HepG2 (cell line): Measurements from ENCODE around the gene TAF1A. TPM values are rescaled to one million over a fixed set of nuclear protein-coding genes. Genes with fewer than 3 reads are reported as not detected.

ENCODE experiments used
- ATAC-seq: fragments of 200-7000 bp; cut with Tn5 transposase; 3 replicates; pipeline ENCODE4 v1.9.1; 2020; ENCODE audit warnings: mild to moderate bottlenecking, moderate library complexity
- BruUV-seq: library from RNA; stranded (reverse); fragments of 400-500 nt; replicated peaks from 2 replicates; lab custom pipeline; 2021; lab: Mats Ljungman, UMichigan
- CTCF ChIA-PET: fragments of 300-600 bp; formaldehyde crosslinking; extraction: SDS; loops from one replicate; lab custom pipeline; 2021; ENCODE audit warnings: low total read pairs, inconsistent platforms, low intra/inter-chr PET ratio; lab: Yijun Ruan, JAX
- POLR2A ChIA-PET: fragments of 350-600 bp; sonication (Branson Sonifier 250); formaldehyde crosslinking; loops from one replicate; lab custom pipeline; 2020; ENCODE audit warnings: antibody characterized with exemption, inconsistent platforms; lab: Yijun Ruan, JAX
- DNase-seq: peaks from one replicate; pipeline ENCODE4 v3.0.0-alpha.2; 2015; ENCODE audit warnings: low spot score
- FAIRE-seq: peaks from 3 replicates; lab custom pipeline; 2011; peaks lifted over from hg19 to GRCh38; lab: Jason Lieb, UNC
- H2AFZ ChIP-seq: one replicate; pipeline ENCODE4 v1.6.1; 2011; ENCODE audit warnings: low read length, inconsistent platforms
- H3K27ac ChIP-seq: fragments of 300-600 bp; 3 replicates; pipeline ENCODE4 v1.8.0; 2011; ENCODE audit warnings: mixed run types, mild to moderate bottlenecking, mixed read lengths, low read length, inconsistent platforms; ENCODE audit not compliant: insufficient read depth; ENCODE audit errors: extremely low read length
- H3K27me3 ChIP-seq, 2 experiments: fragments of 200-600 bp in 1 of 2; 2 replicates in 1 of 2; 3 replicates in 1 of 2; pipeline versions ENCODE4 v1.6.0 to v1.8.0; 2011; ENCODE audit warnings: low read length in 2 of 2, mild to moderate bottlenecking in 2 of 2, moderate library complexity in 2 of 2, inconsistent platforms in 1 of 2; ENCODE audit not compliant: insufficient read depth in 2 of 2, control insufficient read depth in 1 of 2
- H3K36me3 ChIP-seq, 2 experiments: fragments of 200-600 bp in 1 of 2; replicated peaks in 1 of 2; 2 replicates in 1 of 2; 3 replicates in 1 of 2; pipeline versions ENCODE4 v1.5.1 to v1.8.0; 2011; ENCODE audit warnings: low read length in 2 of 2, inconsistent platforms in 1 of 2; ENCODE audit not compliant: insufficient read depth in 2 of 2, control insufficient read depth in 1 of 2
- H3K4me1 ChIP-seq: 2 replicates; pipeline ENCODE4 v1.5.1; 2012; ENCODE audit warnings: low read length, inconsistent platforms; ENCODE audit not compliant: insufficient read depth
- H3K4me2 ChIP-seq: 2 replicates; pipeline ENCODE4 v1.6.0; 2011; ENCODE audit warnings: low read depth, low read length, inconsistent platforms
- H3K4me3 ChIP-seq, 3 experiments: fragments of 200-600 bp in 1 of 3; sonication (generic), shearing (Covaris generic) in 1 of 3; replicated peaks in 1 of 3; 2 replicates each; pipeline ENCODE4 v1.5.1; 2011 to 2016; ENCODE audit warnings: low read length in 3 of 3, inconsistent platforms in 2 of 3, low read depth in 2 of 3, mild to moderate bottlenecking in 2 of 3, control low read depth in 1 of 3, mixed read lengths in 1 of 3; ENCODE audit not compliant: insufficient read depth in 1 of 3
- H3K79me2 ChIP-seq: one replicate; pipeline ENCODE4 v1.6.1; 2011; ENCODE audit warnings: low read length, inconsistent platforms; ENCODE audit not compliant: insufficient read depth
- H3K9ac ChIP-seq: 2 replicates; pipeline ENCODE4 v1.6.0; 2011; ENCODE audit warnings: mild to moderate bottlenecking, low read depth, low read length, inconsistent platforms; ENCODE audit not compliant: insufficient read depth
- H3K9me3 ChIP-seq: 2 replicates; pipeline ENCODE4 v1.5.1; 2012; ENCODE audit warnings: mild to moderate bottlenecking, low read length
- H4K20me1 ChIP-seq: 2 replicates; pipeline ENCODE4 v1.6.0; 2011; ENCODE audit warnings: inconsistent platforms, mild to moderate bottlenecking, low read length, moderate library complexity; ENCODE audit not compliant: insufficient read depth
- AHR ChIP-seq: IDR thresholded peaks from 2 replicates; pipeline ENCODE4 v1.6.1; 2018; ENCODE audit warnings: missing genetic modification reagents, missing compliant biosample characterization
- ARNTL ChIP-seq: sonication (generic); formaldehyde crosslinking; IDR thresholded peaks from 2 replicates; pipeline ENCODE4 v1.4.0; 2020; ENCODE audit warnings: mild to moderate bottlenecking, missing genetic modification reagents
- HES4 ChIP-seq: sonication (generic); formaldehyde crosslinking; IDR thresholded peaks from 2 replicates; pipeline ENCODE4 v1.9.0; 2021; ENCODE audit warnings: mild to moderate bottlenecking, missing genetic modification reagents, borderline replicate concordance
- IKZF4 ChIP-seq: sonication (generic); formaldehyde crosslinking; IDR thresholded peaks from 2 replicates; pipeline ENCODE4 v1.5.1; 2020; ENCODE audit warnings: borderline replicate concordance, mild to moderate bottlenecking, low read depth, missing genetic modification reagents; ENCODE audit errors: not compliant biosample characterization
- KAT2B ChIP-seq: fragments of 150-350 bp; IDR thresholded peaks from 2 replicates; pipeline ENCODE4 v1.6.1; 2014; ENCODE audit warnings: low read depth, low read length, borderline replicate concordance
- MTA3 ChIP-seq: sonication (generic); formaldehyde crosslinking; IDR thresholded peaks from 2 replicates; pipeline ENCODE4 v1.4.0; 2020; ENCODE audit warnings: missing genetic modification reagents
- NKX3-1 ChIP-seq: sonication (generic); formaldehyde crosslinking; IDR thresholded peaks from 2 replicates; pipeline ENCODE4 v1.5.0; 2020; ENCODE audit warnings: missing genetic modification reagents
- NPAS2 ChIP-seq: sonication (generic); formaldehyde crosslinking; IDR thresholded peaks from 2 replicates; pipeline ENCODE4 v1.8.0; 2022; ENCODE audit warnings: mild to moderate bottlenecking, missing genetic modification reagents, borderline replicate concordance
- RBFOX2 ChIP-seq: fragments of 200-400 bp; formaldehyde crosslinking; IDR thresholded peaks from 2 replicates; pipeline ENCODE4 v1.6.1; 2017; ENCODE audit warnings: low read depth, mild to moderate bottlenecking, low read length
- RNF2 ChIP-seq: fragments of 450-650 bp; conservative IDR thresholded peaks from 2 replicates; pipeline ENCODE4 v1.6.1; 2016; ENCODE audit warnings: low read depth
- SYNCRIP ChIP-seq: fragments of 200-400 bp; formaldehyde crosslinking; IDR thresholded peaks from 2 replicates; pipeline ENCODE4 v1.6.1; 2018; ENCODE audit warnings: mild to moderate bottlenecking, low read depth, low read length; ENCODE audit not compliant: insufficient read depth
- ZNF30 ChIP-seq: sonication (generic); formaldehyde crosslinking; IDR thresholded peaks from 2 replicates; pipeline ENCODE4 v1.5.0; 2020; ENCODE audit warnings: mild to moderate bottlenecking, missing genetic modification reagents
- ZNF556 ChIP-seq: sonication (generic); formaldehyde crosslinking; IDR thresholded peaks from 2 replicates; pipeline ENCODE4 v1.4.0; 2020; ENCODE audit warnings: mild to moderate bottlenecking, missing genetic modification reagents, borderline replicate concordance
- ZNF678 ChIP-seq: sonication (generic); formaldehyde crosslinking; IDR thresholded peaks from 2 replicates; pipeline ENCODE4 v1.4.0; 2020; ENCODE audit warnings: mild to moderate bottlenecking, missing genetic modification reagents
- WGBS: methylation state at CpG from one replicate; pipeline ENCODE4 v1.1.6; 2017; ENCODE audit warnings: low lambda C conversion rate; 5-methylcytosine and 5-hydroxymethylcytosine counted together
- in situ Hi-C: cut with HindIII; loops from 2 replicates; pipeline ENCODE4 v1.10.0; 2017; ENCODE audit warnings: low pct_unique_long_range_greater_than_20kb; ENCODE audit not compliant: extremely low pct_ligation_motif_present
- intact Hi-C: fragments of 100-400 bp; cut with micrococcal nuclease; formaldehyde crosslinking; loops from one replicate; pipeline ENCODE4 v1.10.0; 2022; ENCODE audit not compliant: unreplicated experiment
- polyA plus RNA-seq, 8 experiments: library from polyadenylated mRNA; depleted of rRNA in 3 of 8; stranded (reverse) in 7 of 8; unstranded in 1 of 8; fragments of >200 nt; fragmentation: Illumina TruSeq in 4 of 8; extraction: Trizol in 4 of 8; gene quantifications; 2 replicates each; pipeline versions ENCODE4 v1.2.1 to v1.2.3, GENCODE V29; 2011 to 2016; ENCODE audit warnings: low read depth in 4 of 8, missing spikeins in 1 of 8, mixed read lengths in 1 of 8; ENCODE audit not compliant: insufficient read depth in 1 of 8
- total RNA-seq, 5 experiments: library from RNA; depleted of rRNA; stranded (reverse); fragments of >200 nt; fragmentation: Illumina TruSeq; extraction: Trizol; gene quantifications; 2 replicates each; pipeline ENCODE4 v1.2.3, GENCODE V29; 2016; ENCODE audit warnings: low read depth in 1 of 5
- TF ChIP-seq, protein P1 (sequence below): sonication (generic); formaldehyde crosslinking; IDR thresholded peaks from 2 replicates; pipeline ENCODE4 v1.5.1; 2020; ENCODE audit warnings: mild to moderate bottlenecking, missing genetic modification reagents, borderline replicate concordance
- TF ChIP-seq, protein P2 (sequence below): sonication (generic); formaldehyde crosslinking; IDR thresholded peaks from 2 replicates; pipeline ENCODE4 v1.4.0; 2020; ENCODE audit warnings: missing genetic modification reagents, low read depth, mild to moderate bottlenecking, borderline replicate concordance

Gene TAF1A
- total and polyA plus RNA-seq, 2 of the 13 experiments (the other 11 are each of a cell fraction or from before 2014, with no cell fraction given): 3.3 to 10.7 TPM

DNA sequence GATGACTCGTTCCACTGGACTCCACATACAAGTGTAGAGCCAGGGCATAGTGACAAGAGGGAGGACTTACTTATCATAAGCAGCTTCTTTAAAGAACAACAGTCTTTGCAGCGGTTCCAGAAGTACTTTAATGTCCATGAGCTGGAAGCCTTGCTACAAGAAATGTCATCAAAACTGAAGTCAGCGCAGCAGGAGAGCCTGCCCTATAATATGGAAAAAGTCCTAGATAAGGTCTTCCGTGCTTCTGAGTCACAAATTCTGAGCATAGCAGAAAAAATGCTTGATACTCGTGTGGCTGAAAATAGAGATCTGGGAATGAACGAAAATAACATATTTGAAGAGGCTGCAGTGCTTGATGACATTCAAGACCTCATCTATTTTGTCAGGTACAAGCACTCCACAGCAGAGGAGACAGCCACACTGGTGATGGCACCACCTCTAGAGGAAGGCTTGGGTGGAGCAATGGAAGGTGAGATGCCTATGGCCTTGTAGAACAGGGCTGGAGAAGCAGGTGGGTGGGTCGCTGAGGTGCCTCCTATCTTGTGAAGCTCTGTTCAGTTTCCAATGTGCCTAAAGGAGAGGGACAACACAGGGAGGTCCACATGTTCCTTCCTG lies 40.3 kb upstream of the TAF1A start (continued):
- no peak for TF ChIP-seq HES4 (CRISPR knock-in tag)
- TF ChIP-seq, all 625 proteins: peak for 0

DNA sequence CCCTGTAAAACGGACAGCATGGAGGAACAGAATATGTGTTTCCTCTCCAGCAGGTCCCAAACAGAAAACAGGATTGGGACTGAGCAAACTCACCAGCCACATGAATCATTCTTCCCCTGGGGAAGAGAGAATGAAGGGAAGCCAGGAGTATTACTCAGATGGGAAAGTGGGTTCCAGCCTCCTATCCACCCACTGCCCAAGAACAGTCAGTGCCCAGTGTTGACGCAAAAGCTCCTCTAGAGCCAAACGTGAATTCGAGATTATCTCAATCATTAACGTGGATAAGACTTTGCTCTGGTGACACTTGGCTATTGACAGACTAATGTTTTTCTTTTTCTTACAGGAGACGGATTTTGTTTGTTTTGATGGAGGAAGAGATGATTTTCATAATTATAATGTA lies 37.5 kb upstream of the TAF1A start:
- Histone ChIP-seq H3K27ac (no peak overlapping the region), H3K27me3 (no peaks in the 10 kb centered on the region; a peak in 1 of 5 replicates), H3K4me1 (no peaks in the 10 kb centered on the region), H3K9me3 (no peaks in the 10 kb centered on the region), H3K9ac (no peak overlapping the region), H3K36me3 (peaks cover 18 to 90% of the 10 kb centered on the region in 2 experiments), H3K4me2 (no peak overlapping the region), H3K4me3 (no peak overlapping the region), H3K79me2 (no peaks in the 10 kb centered on the region), H2AFZ (no peak overlapping the region), H4K20me1 (no peaks in the 10 kb centered on the region)
- ChIA-PET CTCF (no interaction called here), POLR2A (no interaction called here)
- WGBS: 91% methylated on average over 6 of the region's 6 CpGs
- in situ Hi-C loops (no loop called here), intact Hi-C loops (no loop called here)
- DNase-seq (no peak), ATAC-seq (no peak), FAIRE-seq (no peak)
- TF ChIP-seq KAT2B: no peak
- no peak for TF ChIP-seq NKX3-1 (CRISPR knock-in tag)
- TF ChIP-seq RNF2: no peak
- TF ChIP-seq ZNF556: no peak
- no TSS peak for BruUV-seq

DNA sequence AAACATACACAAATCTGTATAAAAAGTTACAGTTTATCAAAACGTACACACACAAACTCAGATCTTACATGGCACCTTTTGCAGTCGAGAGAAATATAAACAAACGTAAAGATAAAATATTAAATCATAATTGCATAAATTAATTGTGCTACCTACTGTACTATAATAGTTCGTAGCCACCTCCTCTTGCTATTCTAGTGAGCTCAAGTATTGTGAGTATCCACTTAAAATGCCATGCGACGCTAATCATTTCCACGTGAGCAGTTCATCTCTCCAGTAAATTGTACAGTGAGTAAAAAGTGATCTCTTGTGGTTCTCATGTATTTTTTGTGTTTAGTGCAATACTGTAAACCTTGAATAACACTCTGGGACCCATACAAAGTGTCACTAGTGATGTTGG lies 34.5 kb upstream of the TAF1A start:
- 98% methylated on average over 7 of the region's 7 CpGs for WGBS
- Histone ChIP-seq H3K36me3 (peaks cover 15 to 65% of the 10 kb centered on the region in 2 experiments), H2AFZ (no peak overlapping the region), H3K4me3 (no peak overlapping the region), H3K27ac (no peak overlapping the region), H3K9ac (no peak overlapping the region), H3K9me3 (no peaks in the 10 kb centered on the region), H3K79me2 (peaks cover 9% of the 10 kb centered on the region), H4K20me1 (no peaks in the 10 kb centered on the region), H3K27me3 (no peaks in the 10 kb centered on the region; a peak in 1 of 5 replicates), H3K4me1 (peaks cover 16% of the 10 kb centered on the region), H3K4me2 (no peak overlapping the region)
- in situ Hi-C loops (no loop called here), intact Hi-C loops (no loop called here)
- ChIA-PET CTCF (no interaction called here), POLR2A (no interaction called here)
- ATAC-seq: no peak
- no TSS peak for BruUV-seq
- FAIRE-seq: no peak
- no peak for DNase-seq
- TF ChIP-seq, protein P1, sequence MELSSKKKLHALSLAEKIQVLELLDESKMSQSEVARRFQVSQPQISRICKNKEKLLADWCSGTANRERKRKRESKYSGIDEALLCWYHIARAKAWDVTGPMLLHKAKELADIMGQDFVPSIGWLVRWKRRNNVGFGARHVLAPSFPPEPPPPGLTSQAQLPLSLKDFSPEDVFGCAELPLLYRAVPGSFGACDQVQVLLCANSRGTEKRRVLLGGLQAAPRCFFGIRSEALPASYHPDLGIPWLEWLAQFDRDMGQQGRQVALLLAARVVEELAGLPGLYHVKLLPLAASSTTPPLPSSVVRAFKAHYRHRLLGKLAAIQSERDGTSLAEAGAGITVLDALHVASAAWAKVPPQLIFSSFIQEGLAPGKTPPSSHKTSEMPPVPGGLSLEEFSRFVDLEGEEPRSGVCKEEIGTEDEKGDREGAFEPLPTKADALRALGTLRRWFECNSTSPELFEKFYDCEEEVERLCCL (CRISPR knock-in tag): no peak
- TF ChIP-seq SYNCRIP (no peak), NPAS2 (no peak), MTA3 (no peak), ARNTL (no peak), ZNF30 (CRISPR knock-in tag) (no peak), AHR (CRISPR knock-in tag) (no peak), RBFOX2 (no peak), ZNF678 (CRISPR knock-in tag) (no peak), IKZF4 (no peak)
- TF ChIP-seq, protein P2, sequence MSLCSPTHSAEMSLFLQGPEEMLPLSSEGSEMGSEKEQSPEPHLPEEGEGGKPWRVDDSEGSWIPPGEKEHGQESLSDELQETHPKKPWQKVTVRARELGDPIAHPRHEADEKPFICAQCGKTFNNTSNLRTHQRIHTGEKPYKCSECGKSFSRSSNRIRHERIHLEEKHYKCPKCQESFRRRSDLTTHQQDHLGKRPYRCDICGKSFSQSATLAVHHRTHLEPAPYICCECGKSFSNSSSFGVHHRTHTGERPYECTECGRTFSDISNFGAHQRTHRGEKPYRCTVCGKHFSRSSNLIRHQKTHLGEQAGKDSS (CRISPR knock-in tag): no peak
